ENCODE measurements around the gene P2RY2. TPM values are rescaled to one million over a fixed set of nuclear protein-coding genes. Genes with fewer than 3 reads are reported as not detected.

P2RY2 gene
- total and polyA plus RNA-seq, 11 donors, result 8.5 to 28.3 (median 14.7) TPM

GRCh38 chr11:73210916-73211667, 7.0 kb upstream of the P2RY2 start:
- Histone ChIP-seq H3K4me1 (peaks cover 0 to 15% (median 0%) of the 10 kb centered on the region in 12 donors), H3K27ac (no peak overlapping the region), H3K36me3 (no peaks in the 10 kb centered on the region), H3K9me3 (no peaks in the 10 kb centered on the region), H3K27me3 (no peaks in the 10 kb centered on the region), H3K4me3 (no peak overlapping the region)
- ATAC-seq (no peak), DNase-seq (no peak)
- WGBS, 4 donors, result 83 to 90% (median 86%) methylated on average over 4 of the region's 4 CpGs
- intact Hi-C loops (cut with DNase I), result no loop called here
- TF ChIP-seq POLR2A (IDR thresholded peaks at IDR 0.05) (no peak), CTCF (IDR thresholded peaks at IDR 0.05) (no peak)

- no peaks in the 10 kb centered on the region for H3K9me3 ChIP-seq
- intact Hi-C loops (cut with DNase I), result no loop called here
- H3K27me3 ChIP-seq, result no peaks in the 10 kb centered on the region
- no peak overlapping the region for H3K4me3 ChIP-seq
- H3K36me3 ChIP-seq, result no peaks in the 10 kb centered on the region
- no peak for TF ChIP-seq CTCF (IDR thresholded peaks at IDR 0.05)
- no peak for TF ChIP-seq POLR2A (IDR thresholded peaks at IDR 0.05)
- H3K27ac ChIP-seq, result peak overlapping the region in 2 of 12 donors; percentile 7 to 58
- DNase-seq, result no peak
- WGBS, 4 donors, result 75 to 85% (median 84%) methylated on average over 8 of the region's 8 CpGs
- no peak for ATAC-seq
- peaks cover 0 to 36% (median 15%) of the 10 kb centered on the region in 12 donors for H3K4me1 ChIP-seq
Observed at GRCh38 chr11:73213196-73214143, 4.6 kb upstream of the P2RY2 start.

DNA sequence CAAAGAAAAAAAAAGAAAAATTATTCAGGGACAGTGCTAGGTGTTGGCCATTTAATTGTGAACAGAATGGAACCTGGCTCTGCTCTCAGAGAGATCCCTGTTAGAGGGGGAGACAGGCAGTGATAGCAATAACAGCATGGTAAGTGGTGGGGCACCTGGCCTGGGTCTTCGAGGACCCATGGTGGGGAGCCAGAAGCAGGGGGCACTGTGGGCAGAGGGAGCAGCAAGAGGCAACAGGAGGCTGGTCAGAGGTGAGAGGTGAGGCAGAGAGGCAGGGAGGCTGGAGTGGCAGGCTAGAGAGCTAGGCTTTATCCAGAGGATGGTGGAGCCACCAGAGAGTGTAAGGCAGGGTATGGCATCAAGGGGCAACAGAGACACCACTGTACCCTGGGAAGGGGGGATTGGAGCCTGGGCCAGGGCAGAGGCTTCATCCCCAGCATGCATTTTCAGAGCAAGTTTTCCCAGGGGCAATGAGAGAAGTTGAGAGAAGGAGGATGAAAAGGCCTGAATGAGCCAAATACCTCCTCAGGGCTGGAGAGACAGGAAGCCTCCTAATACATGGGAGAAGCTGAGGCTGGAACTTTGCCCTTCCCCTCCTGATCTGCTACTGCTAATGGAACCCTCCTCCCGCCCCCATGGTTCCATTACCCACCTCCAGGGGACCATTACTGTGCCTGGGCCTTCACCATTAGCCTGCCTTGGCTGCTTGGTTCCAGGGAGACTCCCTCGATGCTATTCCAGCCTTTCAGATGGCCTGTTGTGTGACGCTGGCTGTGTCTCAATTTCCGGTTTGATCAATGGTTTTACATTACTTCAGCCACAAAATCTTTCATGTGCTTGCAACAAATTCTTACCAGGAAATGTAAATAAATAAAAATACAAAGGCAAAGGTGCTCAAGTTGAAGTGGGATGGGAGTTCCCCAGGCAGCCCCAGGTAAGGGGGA, 2.6 kb upstream of the P2RY2 start:
- DNase-seq (no peak), ATAC-seq (no peak)
- H3K27ac ChIP-seq, result peak overlapping the region in 1 of 12 donors; percentile 69
- TF ChIP-seq CTCF (IDR thresholded peaks at IDR 0.05) (no peak), POLR2A (IDR thresholded peaks at IDR 0.05) (no peak)
- no peaks in the 10 kb centered on the region for H3K36me3 ChIP-seq
- H3K4me3 ChIP-seq, result no peak overlapping the region
- WGBS, 4 donors, result 83 to 96% (median 93%) methylated on average over 5 of the region's 5 CpGs
- peaks cover 0 to 52% (median 26%) of the 10 kb centered on the region in 12 donors for H3K4me1 ChIP-seq
- no peaks in the 10 kb centered on the region for H3K27me3 ChIP-seq
- intact Hi-C loops (cut with DNase I), result no loop called here
- no peaks in the 10 kb centered on the region for H3K9me3 ChIP-seq

All from heart left ventricle (tissue), 16 donors.